B cell (primary cell): Measurements from ENCODE around the gene ABCB6.

ENCODE experiments used
- CTCF ChIP-seq: fragments of 200-600 bp; IDR thresholded peaks from one replicate; pipeline ENCODE4 v1.8.0; 2022; ENCODE audit warnings: antibody characterized with exemption, mild to moderate bottlenecking
- EZH2 ChIP-seq: IDR thresholded peaks from 2 replicates; pipeline ENCODE4 v1.6.1; 2012; ENCODE audit warnings: borderline replicate concordance, low read depth, mild to moderate bottlenecking, moderate library complexity, low read length; ENCODE audit not compliant: insufficient read depth, poor library complexity, severe bottlenecking

GRCh38 chr2:219234331-219234730 is 15.6 kb upstream of the ABCB6 start:
- TF ChIP-seq CTCF: no peak
- no peak for TF ChIP-seq EZH2
